DMS114 treated with DMSO at 0.1 percent for 48 hours (cell line): ENCODE results near the gene GPR146.
"Not testable (repeated sequence)": the region's sequence is repeated elsewhere in the genome, so short reads cannot be mapped to it uniquely, and the experiment has no call there.

Experiments used
- DNase-seq: peaks from one replicate; lab custom pipeline; 2025; ENCODE audit not compliant: unreplicated experiment; lab: John Stamatoyannopoulos, UW

The GPR146 gene

GRCh38 chr7:1044189-1045068, at the start of gene GPR146:
TSS of gene GPR146 (plus strand) at chr7:1044546. CDS start at chr7:1057516, 12,970 bp downstream.
- peak; percentile 85 for DNase-seq

- DNase-seq = no peak
These were observed 49.6 kb upstream of the GPR146 start for GRCh38 chr7:994592-995308.

GRCh38 chr7:995571-995970, 48.8 kb upstream of the GPR146 start:
- DNase-seq = no peak

GRCh38 chr7:996079-996872, 48.1 kb upstream of the GPR146 start:
- no peak for DNase-seq

- no peak for DNase-seq
These were observed 46.6 kb upstream of the GPR146 start for GRCh38 chr7:997404-998395.

- DNase-seq = no peak
These were observed 45.0 kb upstream of the GPR146 start for GRCh38 chr7:999149-999879.

GRCh38 chr7:999941-1000935, 44.1 kb upstream of the GPR146 start:
- no peak for DNase-seq

- not testable (repeated sequence) for DNase-seq
These were observed 43.1 kb upstream of the GPR146 start for GRCh38 chr7:1001069-1001770.

- DNase-seq = not testable (repeated sequence)
These were observed 42.3 kb upstream of the GPR146 start for GRCh38 chr7:1002026-1002425.

GRCh38 chr7:1002445-1002844, 41.9 kb upstream of the GPR146 start:
- DNase-seq = not testable (repeated sequence)

- DNase-seq = no peak
These were observed 40.1 kb upstream of the GPR146 start for GRCh38 chr7:1004018-1004852.

- no peak for DNase-seq
These were observed 39.0 kb upstream of the GPR146 start for GRCh38 chr7:1005303-1005702.

GRCh38 chr7:1007901-1008300, 36.4 kb upstream of the GPR146 start:
- no peak for DNase-seq

GRCh38 chr7:1008733-1009363, 35.5 kb upstream of the GPR146 start:
- DNase-seq = no peak

- DNase-seq = no peak
These were observed 34.6 kb upstream of the GPR146 start for GRCh38 chr7:1009747-1010146.

- DNase-seq = no peak
These were observed 34.1 kb upstream of the GPR146 start for GRCh38 chr7:1010226-1010625.
